Type B pancreatic cell (in vitro differentiated cells): ENCODE results near the gene MYNN. TPM values are rescaled to one million over a fixed set of nuclear protein-coding genes. Genes with fewer than 3 reads are reported as not detected.

ENCODE experiments used
- DNase-seq: peaks from one replicate; pipeline ENCODE4 v3.0.0; 2021; ENCODE audit warnings: mixed read lengths; ENCODE audit not compliant: unreplicated experiment; ENCODE audit errors: extremely low spot score
- H3K27ac Mint-ChIP-seq: 2 replicates; pipeline ENCODE4 v1.8.0; 2021; ENCODE audit warnings: mild to moderate bottlenecking, mixed read lengths
- H3K27me3 Mint-ChIP-seq: 2 replicates; pipeline ENCODE4 v1.8.0; 2021; ENCODE audit warnings: mixed read lengths
- H3K36me3 Mint-ChIP-seq: 2 replicates; pipeline ENCODE4 v1.8.0; 2021; ENCODE audit warnings: mixed read lengths
- H3K4me1 Mint-ChIP-seq: one replicate; pipeline ENCODE4 v1.8.0; 2021; ENCODE audit warnings: mixed read lengths; ENCODE audit not compliant: unreplicated experiment
- H3K4me3 Mint-ChIP-seq: 2 replicates; pipeline ENCODE4 v1.8.0; 2021; ENCODE audit warnings: mild to moderate bottlenecking, mixed read lengths
- H3K9me3 Mint-ChIP-seq: 2 replicates; pipeline ENCODE4 v1.8.0; 2021; ENCODE audit warnings: mixed read lengths
- CTCF ChIP-seq: fragments of 200-600 bp; sonication (generic); conservative IDR thresholded peaks from 2 replicates; pipeline ENCODE4 v1.5.0; 2021; ENCODE audit warnings: antibody characterized with exemption, mild to moderate bottlenecking
- total RNA-seq: library from RNA; stranded (reverse); gene quantifications from 2 replicates; pipeline ENCODE4 v1.2.1, GENCODE V29; 2021; ENCODE audit warnings: low replicate concordance

The MYNN gene
- total RNA-seq, 1 donor from 2014 or later, result 18.2 TPM

- Mint-ChIP-seq H3K9me3 (no peaks in the 10 kb centered on the region), H3K27ac (no peak overlapping the region), H3K27me3 (no peaks in the 10 kb centered on the region), H3K36me3 (no peaks in the 10 kb centered on the region), H3K4me1 (peaks cover 14% of the 10 kb centered on the region), H3K4me3 (no peak overlapping the region)
- no peak for DNase-seq
- no peak for TF ChIP-seq CTCF
Measured at GRCh38 chr3:169822540-169822939, 49.3 kb downstream of the MYNN start.

GRCh38 chr3:169822983-169823382, 49.8 kb downstream of the MYNN start:
- H3K27ac Mint-ChIP-seq, result no peak overlapping the region
- no peak for TF ChIP-seq CTCF

GRCh38 chr3:169825316-169825715, 52.1 kb downstream of the MYNN start:
- TF ChIP-seq CTCF, result no peak
- Mint-ChIP-seq H3K9me3 (no peaks in the 10 kb centered on the region), H3K27me3 (no peaks in the 10 kb centered on the region), H3K4me1 (no peaks in the 10 kb centered on the region), H3K4me3 (no peak overlapping the region), H3K36me3 (no peaks in the 10 kb centered on the region), H3K27ac (no peak overlapping the region)
- DNase-seq, result no peak

More at GRCh38 chr3:169822983-169823382, 49.8 kb downstream of the MYNN start:
- H3K4me1 Mint-ChIP-seq, result peaks cover 14% of the 10 kb centered on the region
- no peaks in the 10 kb centered on the region for H3K9me3 Mint-ChIP-seq
- no peaks in the 10 kb centered on the region for H3K27me3 Mint-ChIP-seq
- no peak overlapping the region for H3K4me3 Mint-ChIP-seq
- H3K36me3 Mint-ChIP-seq, result no peaks in the 10 kb centered on the region
- no peak for DNase-seq

- no peak for TF ChIP-seq CTCF
- Mint-ChIP-seq H3K4me1 (no peaks in the 10 kb centered on the region), H3K27ac (no peak overlapping the region), H3K36me3 (no peaks in the 10 kb centered on the region), H3K27me3 (no peaks in the 10 kb centered on the region), H3K4me3 (no peak overlapping the region), H3K9me3 (peaks cover under 1% of the 10 kb centered on the region)
- no peak for DNase-seq
Measured at GRCh38 chr3:169827712-169828111, 54.5 kb downstream of the MYNN start.

- no peak for TF ChIP-seq CTCF
- no peak for DNase-seq
- Mint-ChIP-seq H3K27me3 (no peaks in the 10 kb centered on the region), H3K27ac (no peak overlapping the region), H3K4me3 (no peak overlapping the region), H3K4me1 (no peaks in the 10 kb centered on the region), H3K9me3 (peaks cover 4% of the 10 kb centered on the region), H3K36me3 (no peaks in the 10 kb centered on the region)
Measured at GRCh38 chr3:169835533-169835932, 62.3 kb downstream of the MYNN start.
